ENCODE results near the gene ALG1L2.
"Not testable (repeated sequence)": the region's sequence is repeated elsewhere in the genome, so short reads cannot be mapped to it uniquely, and the experiment has no call there.

Gene ALG1L2

GRCh38 chr3:130122891-130123775 lies 41.5 kb downstream of the ALG1L2 start:
- in situ Hi-C loops (cut with HindIII; ENCODE audit: low sequenced_read_pairs): not testable (repeated sequence)

- in situ Hi-C loops (cut with HindIII; ENCODE audit: low sequenced_read_pairs): not testable (repeated sequence)
Measured at GRCh38 chr3:130125406-130125805, 43.8 kb downstream of the ALG1L2 start.

- in situ Hi-C loops (cut with HindIII; ENCODE audit: low sequenced_read_pairs): not testable (repeated sequence)
Measured at GRCh38 chr3:130136337-130136736, 54.7 kb downstream of the ALG1L2 start.

DNA sequence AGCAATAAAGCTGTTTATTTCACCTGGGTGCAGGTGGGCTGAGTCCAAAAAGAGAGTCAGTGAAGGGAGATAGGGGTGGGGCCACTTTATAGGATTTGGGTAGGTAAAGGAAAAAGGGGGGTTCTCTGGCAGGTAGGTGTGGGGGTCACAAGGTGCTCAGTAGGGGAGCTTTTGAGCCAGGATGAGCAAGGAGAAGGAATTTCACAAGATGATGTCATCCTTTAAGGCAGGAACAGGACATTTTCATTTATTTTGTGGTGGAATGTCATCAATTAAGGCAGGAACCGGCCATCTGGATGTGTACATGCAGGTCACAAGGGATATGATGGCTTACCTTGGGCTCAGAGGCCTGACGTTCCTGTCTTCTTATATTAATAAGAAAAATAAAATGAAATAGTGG lies 56.1 kb downstream of the ALG1L2 start:
- in situ Hi-C loops (cut with HindIII; ENCODE audit: low sequenced_read_pairs): not testable (repeated sequence)

GRCh38 chr3:130138992-130139391 lies 57.4 kb downstream of the ALG1L2 start:
- in situ Hi-C loops (cut with HindIII; ENCODE audit: low sequenced_read_pairs): not testable (repeated sequence)

DNA sequence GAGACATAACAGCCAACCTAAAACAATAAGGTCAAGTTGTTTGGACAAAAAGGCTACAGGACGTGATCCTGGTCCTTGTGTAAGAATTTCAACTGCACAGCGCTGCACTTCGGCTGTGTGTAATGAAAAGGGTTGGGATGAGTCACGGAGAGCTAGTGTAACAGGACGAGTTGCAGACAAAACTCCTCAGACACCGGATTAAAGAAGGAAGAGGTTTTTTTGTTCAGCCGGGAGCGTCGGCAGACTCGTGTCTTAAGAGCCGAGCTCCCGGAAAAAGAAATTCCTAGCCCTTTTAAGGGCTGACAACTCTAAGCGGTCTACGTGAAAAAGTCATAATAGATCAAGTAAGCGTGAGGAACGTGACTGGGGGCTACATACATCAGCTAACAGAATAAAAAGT lies 59.1 kb downstream of the ALG1L2 start:
- in situ Hi-C loops (cut with HindIII; ENCODE audit: low sequenced_read_pairs): not testable (repeated sequence)

DNA sequence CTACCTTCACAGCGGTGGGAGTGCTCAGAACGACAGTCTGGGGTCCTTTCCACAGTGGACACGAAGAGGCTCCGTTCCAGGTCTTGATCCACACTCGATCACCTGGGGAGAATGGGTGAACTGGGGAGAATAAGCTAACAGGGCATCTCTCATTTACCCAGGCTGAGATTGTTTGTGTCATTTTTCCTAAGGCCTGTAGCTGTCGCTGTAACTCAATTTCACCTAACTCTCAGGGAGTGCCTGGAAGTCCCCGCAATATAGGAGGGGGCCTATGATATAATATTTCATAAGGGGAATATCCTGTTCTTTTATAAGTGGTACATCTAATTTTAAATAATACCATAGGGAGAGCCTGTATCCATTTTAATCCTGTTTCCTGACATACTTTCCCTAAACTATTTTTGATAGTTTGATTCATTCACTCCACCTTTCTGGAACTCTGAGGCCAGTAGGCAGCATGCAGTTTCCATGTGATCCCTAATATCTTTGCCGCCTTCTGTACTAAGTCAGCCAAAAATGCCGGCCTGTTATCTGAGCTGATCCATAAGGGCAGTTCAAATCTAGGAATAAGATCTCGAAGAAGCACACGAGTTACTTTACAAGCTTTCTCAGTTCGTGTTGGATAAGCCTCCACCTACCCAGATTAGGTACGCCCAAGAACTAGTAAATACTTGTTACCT lies 62.2 kb downstream of the ALG1L2 start:
- in situ Hi-C loops (cut with HindIII; ENCODE audit: low sequenced_read_pairs): not testable (repeated sequence)

DNA sequence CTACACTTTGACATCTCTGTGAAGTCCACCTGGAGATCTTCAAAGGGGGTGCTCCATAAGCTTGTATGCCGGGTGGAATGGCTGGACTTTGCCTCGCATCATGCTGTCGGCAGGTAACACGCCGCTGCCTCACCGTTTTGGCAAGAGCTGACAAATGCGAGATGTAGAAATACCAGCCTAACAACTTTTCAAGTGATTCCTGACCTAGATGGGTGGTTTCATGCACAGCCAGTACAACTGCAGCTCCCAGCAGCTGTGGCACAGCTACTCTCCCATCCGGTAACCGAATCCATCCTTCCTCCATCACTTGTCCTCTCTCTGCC lies 62.7 kb downstream of the ALG1L2 start:
- in situ Hi-C loops (cut with HindIII; ENCODE audit: low sequenced_read_pairs): not testable (repeated sequence)

GRCh38 chr3:130145456-130145855 lies 63.8 kb downstream of the ALG1L2 start:
- in situ Hi-C loops (cut with HindIII; ENCODE audit: low sequenced_read_pairs): not testable (repeated sequence)

GRCh38 chr3:130146465-130146864 lies 64.8 kb downstream of the ALG1L2 start:
- in situ Hi-C loops (cut with HindIII; ENCODE audit: low sequenced_read_pairs): not testable (repeated sequence)

All from endothelial cell of hepatic sinusoid (primary cell).